ENCODE results near the gene SPRYD3.

Gene SPRYD3

GRCh38 chr12:53048780-53049401, 30.3 kb downstream of the SPRYD3 start:
- TF ChIP-seq CTCF (IDR thresholded peaks at IDR 0.05; ENCODE audit: low read depth, low read length), result no peak
- no peaks in the 10 kb centered on the region for H3K9me3 ChIP-seq
- H3K4me1 ChIP-seq, result peaks cover 35% of the 10 kb centered on the region
- H3K4me3 ChIP-seq (ENCODE audit: low read depth, low read length), result no peak overlapping the region
- H3K36me3 ChIP-seq, result no peaks in the 10 kb centered on the region; the same call in 1 of the 2 replicates
- DNase-seq, result no peak
- no peaks in the 10 kb centered on the region for H3K27me3 ChIP-seq

GRCh38 chr12:53048033-53048779, 31.0 kb downstream of the SPRYD3 start:
- H3K27me3 ChIP-seq, result no peaks in the 10 kb centered on the region
- peak; percentile 49 for DNase-seq
- peak; percentile 24; the same call in 1 of the 2 replicates for TF ChIP-seq CTCF (IDR thresholded peaks at IDR 0.05; ENCODE audit: low read depth, low read length)
- H3K4me3 ChIP-seq (ENCODE audit: low read depth, low read length), result peak overlapping the region; percentile 46; the same call in 1 of the 2 replicates
- peaks cover 6% of the 10 kb centered on the region; the same call in 1 of the 2 replicates for H3K36me3 ChIP-seq
- peaks cover 28% of the 10 kb centered on the region for H3K4me1 ChIP-seq
- H3K9me3 ChIP-seq, result no peaks in the 10 kb centered on the region

GRCh38 chr12:53047221-53048032, 31.8 kb downstream of the SPRYD3 start:
- no peak for TF ChIP-seq CTCF (IDR thresholded peaks at IDR 0.05; ENCODE audit: low read depth, low read length)
- Histone ChIP-seq H3K27me3 (no peaks in the 10 kb centered on the region), H3K36me3 (peaks cover 10% of the 10 kb centered on the region; the same call in 1 of the 2 replicates), H3K4me3 (ENCODE audit: low read depth, low read length) (peak overlapping the region; percentile 65), H3K4me1 (peaks cover 28% of the 10 kb centered on the region), H3K9me3 (no peaks in the 10 kb centered on the region)
- DNase-seq, result peak; percentile 79

GRCh38 chr12:53046655-53047220, 32.5 kb downstream of the SPRYD3 start:
- TF ChIP-seq CTCF (IDR thresholded peaks at IDR 0.05; ENCODE audit: low read depth, low read length), result no peak
- H3K4me1 ChIP-seq, result peaks cover 28% of the 10 kb centered on the region
- DNase-seq, result peak; percentile 72

GRCh38 chr12:53045696-53046045, 33.5 kb downstream of the SPRYD3 start:
- Histone ChIP-seq H3K9me3 (no peaks in the 10 kb centered on the region), H3K4me1 (peaks cover 28% of the 10 kb centered on the region), H3K27me3 (no peaks in the 10 kb centered on the region), H3K4me3 (ENCODE audit: low read depth, low read length) (no peak overlapping the region), H3K36me3 (peaks cover 10% of the 10 kb centered on the region; the same call in 1 of the 2 replicates)
- no peak for TF ChIP-seq CTCF (IDR thresholded peaks at IDR 0.05; ENCODE audit: low read depth, low read length)
- no peak for DNase-seq

More at GRCh38 chr12:53046655-53047220, 32.5 kb downstream of the SPRYD3 start:
- Histone ChIP-seq H3K4me3 (ENCODE audit: low read depth, low read length) (peak overlapping the region; percentile 65), H3K27me3 (no peaks in the 10 kb centered on the region), H3K36me3 (peaks cover 10% of the 10 kb centered on the region; the same call in 1 of the 2 replicates), H3K9me3 (no peaks in the 10 kb centered on the region)
